SK-N-MC (cell line): ENCODE measurements around the gene TM6SF1.
"Not testable (repeated sequence)": the region's sequence is repeated elsewhere in the genome, so short reads cannot be mapped to it uniquely, and the experiment has no call there.

Experiments used
- DNase-seq: peaks from one replicate; pipeline ENCODE4 v3.0.0-alpha.2; 2011; ENCODE audit warnings: low read depth, low spot score
- H3K27ac ChIP-seq: fragments of 200-600 bp; sonication (generic); 2 replicates; pipeline ENCODE4 v1.5.1; 2016; ENCODE audit warnings: mixed run types
- H3K36me3 ChIP-seq: fragments of 200-600 bp; sonication (generic); 2 replicates; pipeline ENCODE4 v1.6.1; 2017; ENCODE audit warnings: antibody characterized with exemption, low read length, mixed read lengths; ENCODE audit not compliant: insufficient read depth
- H3K4me3 ChIP-seq: fragments of 200-600 bp; sonication (generic); 2 replicates; pipeline ENCODE4 v1.5.1; 2016
- H3K9ac ChIP-seq: fragments of 200-600 bp; sonication (generic); 2 replicates; pipeline ENCODE4 v1.8.0; 2017; ENCODE audit warnings: mixed run types, mixed read lengths; ENCODE audit not compliant: insufficient read length
- H3K9me3 ChIP-seq: fragments of 200-600 bp; sonication (generic); 2 replicates; pipeline ENCODE4 v1.6.1; 2017; ENCODE audit warnings: low read depth, mild to moderate bottlenecking, antibody characterized with exemption, low read length, moderate library complexity, mixed read lengths
- EZH2 ChIP-seq: fragments of 200-600 bp; sonication (generic); IDR thresholded peaks from one replicate; pipeline ENCODE4 v1.6.1; 2017; ENCODE audit warnings: antibody characterized with exemption
- FOXP2 ChIP-seq: optimal IDR thresholded peaks from 2 replicates; pipeline ENCODE3; 2011; ENCODE audit warnings: mild to moderate bottlenecking, moderate library complexity; ENCODE audit not compliant: insufficient read depth; ENCODE audit errors: extremely low read length, control extremely low read depth
- POLR2AphosphoS5 ChIP-seq: IDR thresholded peaks from 2 replicates; pipeline ENCODE4 v1.6.1; 2012; ENCODE audit warnings: mild to moderate bottlenecking, low read depth, low read length, borderline replicate concordance

The TM6SF1 gene

GRCh38 chr15:83066734-83067637 lies 40.5 kb upstream of the TM6SF1 start, which contains the start of gene BTBD1:
Gene BTBD1, minus strand, starts transcription at chr15:83067252. Its CDS starts 101 bp downstream, at chr15:83067151.
- peak; percentile 75 for TF ChIP-seq POLR2AphosphoS5
- no peak for TF ChIP-seq EZH2
- TF ChIP-seq FOXP2 = no peak
- H3K27ac ChIP-seq = peak within 1 kb of the TSS; percentile 84
- peak within 1 kb of the TSS; percentile 95 for H3K4me3 ChIP-seq
- peak within 1 kb of the TSS; percentile 89 for H3K9ac ChIP-seq
- no peak for DNase-seq
- H3K36me3 ChIP-seq = no peaks in the 10 kb centered on the region
- no peaks in the 10 kb centered on the region for H3K9me3 ChIP-seq

GRCh38 chr15:83067638-83067962 lies 39.8 kb upstream of the TM6SF1 start:
- Histone ChIP-seq H3K9ac (peak overlapping the region; percentile 89), H3K4me3 (peak overlapping the region; percentile 95), H3K36me3 (no peaks in the 10 kb centered on the region), H3K9me3 (no peaks in the 10 kb centered on the region), H3K27ac (peak overlapping the region; percentile 84)
- no peak for TF ChIP-seq EZH2
- TF ChIP-seq POLR2AphosphoS5 = no peak
- no peak for TF ChIP-seq FOXP2
- DNase-seq = no peak

- TF ChIP-seq POLR2AphosphoS5 = no peak
- no peak for TF ChIP-seq FOXP2
- TF ChIP-seq EZH2 = no peak
- Histone ChIP-seq H3K9ac (no peak overlapping the region), H3K36me3 (no peaks in the 10 kb centered on the region), H3K27ac (peak overlapping the region; percentile 84), H3K4me3 (no peak overlapping the region; the same call in 1 of the 2 replicates), H3K9me3 (0 out of 2 replicates have a peak, but pooled peaks cover under 1% of the 10 kb centered on the region)
- DNase-seq = no peak
These were observed 39.4 kb upstream of the TM6SF1 start for GRCh38 chr15:83068054-83068453.

- not testable (repeated sequence) for H3K27ac ChIP-seq, H3K36me3 ChIP-seq, H3K9ac ChIP-seq, H3K4me3 ChIP-seq, DNase-seq, H3K9me3 ChIP-seq
These were observed 38.2 kb upstream of the TM6SF1 start for GRCh38 chr15:83069211-83069642.

- TF ChIP-seq POLR2AphosphoS5 (no peak), EZH2 (no peak), FOXP2 (no peak)
- Histone ChIP-seq H3K4me3 (no peak overlapping the region), H3K9ac (no peak overlapping the region), H3K27ac (no peak overlapping the region), H3K36me3 (no peaks in the 10 kb centered on the region), H3K9me3 (peaks cover 6% of the 10 kb centered on the region; the same call in 1 of the 2 replicates)
- DNase-seq = no peak
These were observed 29.8 kb upstream of the TM6SF1 start for GRCh38 chr15:83077491-83078230.

- TF ChIP-seq POLR2AphosphoS5 (no peak), EZH2 (no peak), FOXP2 (no peak)
These were observed 28.7 kb upstream of the TM6SF1 start for GRCh38 chr15:83078712-83079111.

GRCh38 chr15:83081256-83082014 lies 26.0 kb upstream of the TM6SF1 start:
- no peak overlapping the region for H3K27ac ChIP-seq
- TF ChIP-seq POLR2AphosphoS5 = no peak
- TF ChIP-seq FOXP2 = no peak
- no peak for TF ChIP-seq EZH2
- no peaks in the 10 kb centered on the region for H3K9me3 ChIP-seq
- H3K9ac ChIP-seq = no peak overlapping the region
- DNase-seq = no peak
- no peak overlapping the region for H3K4me3 ChIP-seq
- no peaks in the 10 kb centered on the region for H3K36me3 ChIP-seq

More at GRCh38 chr15:83078712-83079111, 28.7 kb upstream of the TM6SF1 start:
- no peak for DNase-seq
- no peaks in the 10 kb centered on the region for H3K9me3 ChIP-seq
- H3K4me3 ChIP-seq = no peak overlapping the region
- H3K9ac ChIP-seq = no peak overlapping the region
- no peak overlapping the region for H3K27ac ChIP-seq
- H3K36me3 ChIP-seq = no peaks in the 10 kb centered on the region

GRCh38 chr15:83082730-83083386 lies 24.6 kb upstream of the TM6SF1 start:
- TF ChIP-seq POLR2AphosphoS5 = no peak
- TF ChIP-seq FOXP2 = no peak
- no peak for TF ChIP-seq EZH2
- DNase-seq = no peak
- Histone ChIP-seq H3K9me3 (no peaks in the 10 kb centered on the region), H3K27ac (no peak overlapping the region), H3K36me3 (no peaks in the 10 kb centered on the region), H3K4me3 (no peak overlapping the region), H3K9ac (no peak overlapping the region)

- not testable (repeated sequence) for DNase-seq, H3K36me3 ChIP-seq, H3K9me3 ChIP-seq, H3K27ac ChIP-seq, H3K4me3 ChIP-seq, H3K9ac ChIP-seq
These were observed 22.0 kb upstream of the TM6SF1 start for GRCh38 chr15:83085461-83085860.

GRCh38 chr15:83085864-83086552 lies 21.4 kb upstream of the TM6SF1 start:
- DNase-seq, H3K36me3 ChIP-seq, H3K27ac ChIP-seq, H3K4me3 ChIP-seq, H3K9ac ChIP-seq, H3K9me3 ChIP-seq: not testable (repeated sequence)
